Retinal pigment epithelial cell (primary cell): Measurements from ENCODE around the gene RAB15.

Source experiments
- DNase-seq: peaks from one replicate; pipeline ENCODE4 v3.0.0-alpha.2; 2010; ENCODE audit warnings: low read depth
- H3K4me3 ChIP-seq: 2 replicates; pipeline ENCODE4 v1.5.1; 2011; ENCODE audit warnings: mild to moderate bottlenecking, low read length, control low read depth, moderate library complexity
- TF ChIP-seq, protein P1 (sequence below): conservative IDR thresholded peaks from 2 replicates; pipeline ENCODE4 v1.5.1; 2011; ENCODE audit warnings: low read depth, low read length, control low read depth, inconsistent platforms

The RAB15 gene

DNA sequence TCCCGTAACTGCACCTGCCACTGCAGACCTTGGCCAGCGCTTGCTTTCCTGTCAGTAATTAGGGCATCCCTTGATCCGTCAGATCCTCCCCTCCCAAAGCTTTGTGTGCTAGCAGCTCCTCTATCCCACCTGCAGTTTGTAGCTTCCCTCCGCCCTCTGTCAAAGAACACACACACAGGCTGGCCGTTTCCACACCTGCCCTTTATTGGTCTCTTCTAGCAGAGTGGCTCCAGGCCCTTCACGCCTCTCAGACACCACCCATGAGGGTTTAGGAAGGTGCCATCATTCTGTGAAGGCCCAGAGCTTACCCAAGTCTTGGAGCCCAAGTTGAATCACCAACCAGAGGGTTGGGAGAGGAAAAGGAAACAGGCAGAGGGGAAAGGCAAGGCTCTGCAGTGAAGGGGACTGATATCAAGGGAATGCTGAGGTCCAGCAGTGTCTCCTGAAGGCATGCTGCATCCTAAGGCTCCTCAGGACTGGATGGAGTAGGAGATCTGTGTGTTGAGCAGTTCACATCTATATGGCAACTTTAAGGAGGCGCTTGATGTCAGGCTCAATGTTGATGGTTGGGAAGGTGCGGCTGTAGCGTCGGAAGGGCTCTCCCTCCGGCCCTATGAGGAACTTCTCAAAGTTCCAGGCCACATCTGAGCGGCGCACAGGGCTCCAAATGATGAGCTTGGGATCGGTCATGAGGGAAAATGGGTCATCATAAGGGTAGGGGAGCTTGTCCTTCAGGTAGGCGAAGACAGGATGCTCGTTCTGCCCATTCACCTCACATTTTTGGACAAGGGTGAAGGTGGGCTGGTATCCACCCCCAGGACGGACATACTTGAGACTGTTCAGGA, 32.9 kb downstream of the RAB15 start:
- TF ChIP-seq, protein P1, sequence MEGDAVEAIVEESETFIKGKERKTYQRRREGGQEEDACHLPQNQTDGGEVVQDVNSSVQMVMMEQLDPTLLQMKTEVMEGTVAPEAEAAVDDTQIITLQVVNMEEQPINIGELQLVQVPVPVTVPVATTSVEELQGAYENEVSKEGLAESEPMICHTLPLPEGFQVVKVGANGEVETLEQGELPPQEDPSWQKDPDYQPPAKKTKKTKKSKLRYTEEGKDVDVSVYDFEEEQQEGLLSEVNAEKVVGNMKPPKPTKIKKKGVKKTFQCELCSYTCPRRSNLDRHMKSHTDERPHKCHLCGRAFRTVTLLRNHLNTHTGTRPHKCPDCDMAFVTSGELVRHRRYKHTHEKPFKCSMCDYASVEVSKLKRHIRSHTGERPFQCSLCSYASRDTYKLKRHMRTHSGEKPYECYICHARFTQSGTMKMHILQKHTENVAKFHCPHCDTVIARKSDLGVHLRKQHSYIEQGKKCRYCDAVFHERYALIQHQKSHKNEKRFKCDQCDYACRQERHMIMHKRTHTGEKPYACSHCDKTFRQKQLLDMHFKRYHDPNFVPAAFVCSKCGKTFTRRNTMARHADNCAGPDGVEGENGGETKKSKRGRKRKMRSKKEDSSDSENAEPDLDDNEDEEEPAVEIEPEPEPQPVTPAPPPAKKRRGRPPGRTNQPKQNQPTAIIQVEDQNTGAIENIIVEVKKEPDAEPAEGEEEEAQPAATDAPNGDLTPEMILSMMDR: no peak
- no peak for DNase-seq
- H3K4me3 ChIP-seq: no peak overlapping the region

DNA sequence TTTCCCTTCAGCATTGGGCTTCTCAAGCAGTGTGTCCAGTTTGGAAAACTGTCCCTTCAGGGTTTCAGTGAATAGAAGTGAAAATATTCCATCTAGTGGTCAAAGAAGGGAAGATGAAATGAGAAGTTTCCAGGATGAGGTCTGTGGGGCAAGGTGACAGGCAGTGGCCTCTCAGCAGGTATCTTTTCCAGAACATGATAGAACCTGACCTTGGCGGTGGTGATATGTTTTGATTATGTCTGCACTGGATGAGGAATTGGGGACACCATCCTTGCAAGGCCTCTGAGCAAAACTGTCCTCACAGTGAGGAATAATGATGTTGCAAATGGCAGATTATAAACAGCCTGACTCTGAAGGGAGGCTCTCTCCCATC, 34.3 kb downstream of the RAB15 start:
- H3K4me3 ChIP-seq: no peak overlapping the region
- TF ChIP-seq, protein P1: peak; percentile 43
- no peak for DNase-seq

- TF ChIP-seq, protein P1: no peak
- DNase-seq: no peak
Observed at GRCh38 chr14:64937171-64937820, 34.8 kb downstream of the RAB15 start.

GRCh38 chr14:64935508-64935907, 36.6 kb downstream of the RAB15 start:
- H3K4me3 ChIP-seq: no peak overlapping the region
- TF ChIP-seq, protein P1: no peak
- DNase-seq: no peak

More at GRCh38 chr14:64937171-64937820, 34.8 kb downstream of the RAB15 start:
- no peak overlapping the region for H3K4me3 ChIP-seq

- DNase-seq: no peak
- TF ChIP-seq, protein P1: no peak
- H3K4me3 ChIP-seq: no peak overlapping the region
Observed at GRCh38 chr14:64934338-64934929, 37.7 kb downstream of the RAB15 start.

DNA sequence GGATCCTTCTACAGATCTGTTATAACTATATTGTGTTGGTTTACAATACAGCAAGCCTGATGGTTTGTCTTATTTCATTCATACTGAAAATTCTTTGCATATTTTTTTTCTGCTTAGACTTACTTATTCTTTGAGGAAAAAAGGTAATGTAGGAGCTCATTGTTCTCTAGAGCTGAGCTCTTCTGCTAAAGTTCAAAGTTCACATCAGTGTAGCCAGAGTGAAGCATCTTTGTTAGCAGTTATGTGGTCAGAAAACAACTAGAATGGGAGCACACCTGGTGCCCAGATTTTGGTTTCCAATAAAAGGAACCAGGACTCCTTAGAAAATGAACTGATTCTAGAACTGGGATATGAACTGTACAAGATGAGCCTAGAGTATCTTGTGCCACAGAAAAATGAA, 39.9 kb downstream of the RAB15 start:
- no peak overlapping the region for H3K4me3 ChIP-seq
- TF ChIP-seq, protein P1: no peak
- no peak for DNase-seq

- TF ChIP-seq, protein P1: no peak
- no peak for DNase-seq
- no peak overlapping the region for H3K4me3 ChIP-seq
Observed at GRCh38 chr14:64931123-64931522, 41.0 kb downstream of the RAB15 start.
